ENCODE data around the gene NXN. TPM values are rescaled to one million over a fixed set of nuclear protein-coding genes. Genes with fewer than 3 reads are reported as not detected.
"Not testable (repeated sequence)": the region's sequence is repeated elsewhere in the genome, so short reads cannot be mapped to it uniquely, and the experiment has no call there.

Gene NXN
- total and polyA plus RNA-seq, 7 donors, result 33.4 to 92.5 (median 73.8) TPM

DNA sequence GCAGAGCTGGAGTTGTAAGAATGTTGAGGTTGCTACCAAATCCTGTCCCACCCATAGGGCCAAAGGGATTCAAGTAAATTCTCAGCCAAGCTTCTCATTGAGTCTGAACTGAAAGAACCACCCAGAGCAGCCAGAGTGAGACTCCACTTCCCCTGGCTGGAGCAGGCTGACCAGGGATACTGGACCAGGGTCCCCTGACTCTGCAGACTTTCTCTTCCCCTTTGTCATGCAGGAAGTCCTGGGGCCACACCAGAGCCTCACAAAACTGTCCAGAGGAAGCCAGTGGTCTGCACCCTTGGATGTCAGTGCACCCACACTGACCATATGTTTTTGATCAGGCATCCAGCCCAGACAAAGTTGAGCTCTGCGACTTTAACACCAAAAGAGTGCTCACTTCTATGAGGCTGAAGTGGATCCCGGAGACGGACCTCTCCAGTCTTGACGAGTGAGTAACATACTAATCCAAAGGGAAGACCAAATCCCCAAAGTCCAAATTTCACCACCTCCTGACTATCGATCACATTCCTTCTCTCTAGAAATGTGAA is 4.1 kb downstream of the NXN start:
- no peak for DNase-seq
- intact Hi-C loops (cut with DNase I), result loop anchor here (5.0 kb wide), 2 partner anchors 73 to 93 kb away; no protein-coding TSS in a partner anchor

DNA sequence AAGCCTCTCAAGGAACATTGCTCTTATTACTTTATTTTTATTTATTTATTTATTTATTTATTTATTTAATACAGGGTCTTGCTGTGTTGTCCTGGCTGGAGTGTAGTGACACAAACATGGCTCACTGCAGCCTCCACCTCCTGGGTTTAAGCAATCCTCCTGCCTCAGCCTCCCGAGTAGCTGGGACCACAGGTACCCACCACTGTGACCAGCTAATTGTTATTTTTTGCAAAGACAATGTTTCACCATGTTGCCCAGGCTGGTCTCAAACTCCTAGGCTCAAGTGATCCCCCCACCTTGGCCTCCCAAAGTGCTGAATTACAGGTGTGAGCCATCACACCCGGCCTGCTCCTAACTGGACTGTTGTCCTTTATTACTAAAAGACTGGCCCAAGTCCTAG is 4.8 kb downstream of the NXN start:
- not testable (repeated sequence) for H3K4me3 ChIP-seq; DNase-seq; ATAC-seq; H3K27me3 ChIP-seq (ENCODE audit: insufficient read depth in 3 of 3, low read length in 2 of 3); H3K27ac ChIP-seq; H3K9me3 ChIP-seq; H3K36me3 ChIP-seq (ENCODE audit: insufficient read depth in 1 of 2, low read depth in 1 of 2)
- intact Hi-C loops (cut with DNase I), result loop anchor here (5.0 kb wide), 2 partner anchors 72 to 92 kb away; no protein-coding TSS in a partner anchor
- 87 to 89% (median 87%) methylated on average over 2 of the region's 2 CpGs for WGBS, 3 donors
- H3K4me1 ChIP-seq, result peaks cover 36% of the 10 kb centered on the region

More for the DNA sequence above, 4.1 kb downstream of the NXN start:
- TF ChIP-seq, protein P1, sequence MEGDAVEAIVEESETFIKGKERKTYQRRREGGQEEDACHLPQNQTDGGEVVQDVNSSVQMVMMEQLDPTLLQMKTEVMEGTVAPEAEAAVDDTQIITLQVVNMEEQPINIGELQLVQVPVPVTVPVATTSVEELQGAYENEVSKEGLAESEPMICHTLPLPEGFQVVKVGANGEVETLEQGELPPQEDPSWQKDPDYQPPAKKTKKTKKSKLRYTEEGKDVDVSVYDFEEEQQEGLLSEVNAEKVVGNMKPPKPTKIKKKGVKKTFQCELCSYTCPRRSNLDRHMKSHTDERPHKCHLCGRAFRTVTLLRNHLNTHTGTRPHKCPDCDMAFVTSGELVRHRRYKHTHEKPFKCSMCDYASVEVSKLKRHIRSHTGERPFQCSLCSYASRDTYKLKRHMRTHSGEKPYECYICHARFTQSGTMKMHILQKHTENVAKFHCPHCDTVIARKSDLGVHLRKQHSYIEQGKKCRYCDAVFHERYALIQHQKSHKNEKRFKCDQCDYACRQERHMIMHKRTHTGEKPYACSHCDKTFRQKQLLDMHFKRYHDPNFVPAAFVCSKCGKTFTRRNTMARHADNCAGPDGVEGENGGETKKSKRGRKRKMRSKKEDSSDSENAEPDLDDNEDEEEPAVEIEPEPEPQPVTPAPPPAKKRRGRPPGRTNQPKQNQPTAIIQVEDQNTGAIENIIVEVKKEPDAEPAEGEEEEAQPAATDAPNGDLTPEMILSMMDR (IDR thresholded peaks at IDR 0.05), result no peak
- peak overlapping the region; percentile 22 for H3K4me3 ChIP-seq
- 50 to 58% (median 51%) methylated on average over 5 of the region's 5 CpGs for WGBS, 3 donors
- H3K9me3 ChIP-seq, result no peaks in the 10 kb centered on the region
- ATAC-seq, result no peak
- peaks cover 35% of the 10 kb centered on the region for H3K4me1 ChIP-seq
- H3K36me3 ChIP-seq (ENCODE audit: insufficient read depth in 1 of 2, low read depth in 1 of 2), result no peaks in the 10 kb centered on the region
- peak overlapping the region; percentile 51 for H3K27ac ChIP-seq
- no peaks in the 10 kb centered on the region for H3K27me3 ChIP-seq (ENCODE audit: insufficient read depth in 3 of 3, low read length in 2 of 3)

DNA sequence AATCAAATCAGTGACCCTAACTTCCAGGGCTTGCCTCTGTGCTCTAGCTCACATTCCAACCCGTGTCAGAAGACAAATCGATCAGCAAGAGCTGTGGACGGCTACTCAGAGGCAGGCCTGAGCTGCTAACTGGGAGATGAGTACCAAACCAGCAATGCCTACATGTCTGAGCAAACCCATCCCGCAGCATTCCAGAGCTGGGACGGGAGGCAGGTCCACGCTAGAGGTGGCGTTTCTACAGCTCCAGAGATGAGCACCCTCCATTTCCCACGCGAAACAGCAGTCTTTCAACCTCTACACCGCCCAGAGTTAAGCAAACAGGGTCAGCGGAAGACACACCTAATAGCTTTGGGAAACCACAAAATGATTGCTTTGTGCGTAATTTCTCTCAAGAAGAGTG is 6.5 kb downstream of the NXN start:
- Histone ChIP-seq H3K36me3 (ENCODE audit: insufficient read depth in 1 of 2, low read depth in 1 of 2) (peaks cover 0 to 3% of the 10 kb centered on the region in 2 donors), H3K4me3 (no peak overlapping the region), H3K27ac (peak overlapping the region; percentile 18), H3K27me3 (ENCODE audit: insufficient read depth in 3 of 3, low read length in 2 of 3) (no peaks in the 10 kb centered on the region), H3K4me1 (peaks cover 42% of the 10 kb centered on the region), H3K9me3 (no peaks in the 10 kb centered on the region)
- TF ChIP-seq, protein P1 (IDR thresholded peaks at IDR 0.05), result no peak
- DNase-seq (no peak), ATAC-seq (no peak)
- intact Hi-C loops (cut with DNase I), result no loop called here
- WGBS, 3 donors, result 86 to 91% (median 88%) methylated on average over 12 of the region's 12 CpGs

DNA sequence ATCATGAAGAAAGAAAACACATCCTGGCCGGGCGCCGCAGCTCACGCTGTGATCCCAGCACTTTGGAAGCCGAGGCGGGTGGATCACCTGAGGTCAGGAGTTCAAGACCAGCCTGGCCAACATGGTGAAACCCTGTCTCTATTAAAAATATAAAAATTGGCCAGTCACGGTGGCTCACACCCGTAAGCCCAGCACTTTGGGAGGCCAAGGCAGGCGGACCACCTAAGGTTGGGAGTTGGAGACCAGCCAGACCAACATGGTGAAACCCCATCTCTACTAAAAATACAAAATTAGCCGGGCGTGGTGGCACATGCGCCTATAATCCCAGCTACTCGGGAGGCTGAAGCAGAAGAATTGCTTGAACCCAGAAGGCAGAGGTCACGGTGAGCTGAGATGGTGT is 7.7 kb downstream of the NXN start:
- H3K36me3 ChIP-seq (ENCODE audit: insufficient read depth in 1 of 2, low read depth in 1 of 2); H3K4me3 ChIP-seq; DNase-seq; H3K9me3 ChIP-seq; intact Hi-C loops (cut with DNase I); H3K27ac ChIP-seq; H3K27me3 ChIP-seq (ENCODE audit: insufficient read depth in 3 of 3, low read length in 2 of 3); ATAC-seq: not testable (repeated sequence)
- WGBS, 3 donors, result 84 to 91% (median 85%) methylated on average over 14 of the region's 14 CpGs
- peaks cover 30% of the 10 kb centered on the region for H3K4me1 ChIP-seq

DNA sequence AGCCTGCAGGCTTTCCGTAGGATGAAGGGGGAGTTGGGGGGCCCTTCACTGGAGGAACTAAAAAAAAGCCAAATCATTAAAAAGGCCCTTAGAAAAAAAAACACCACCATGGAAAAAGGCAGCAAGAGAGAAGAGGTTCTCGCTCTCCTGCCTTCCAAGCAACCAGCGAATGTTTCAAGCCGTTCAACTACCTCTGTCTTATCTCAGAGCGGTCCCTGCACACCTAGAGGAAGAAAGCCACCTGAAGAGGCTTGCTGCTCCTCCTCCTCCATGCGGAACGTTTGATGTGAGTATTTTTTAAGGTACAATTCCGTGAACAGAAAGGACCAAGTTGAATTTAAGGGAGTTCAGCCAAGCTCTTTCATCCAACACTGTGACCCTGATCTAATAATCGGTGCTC is 9.2 kb downstream of the NXN start:
- Histone ChIP-seq H3K4me1 (peaks cover 22% of the 10 kb centered on the region), H3K9me3 (no peaks in the 10 kb centered on the region), H3K4me3 (peak overlapping the region; percentile 42), H3K36me3 (ENCODE audit: insufficient read depth in 1 of 2, low read depth in 1 of 2) (peaks cover 0 to 3% of the 10 kb centered on the region in 2 donors), H3K27me3 (ENCODE audit: insufficient read depth in 3 of 3, low read length in 2 of 3) (no peaks in the 10 kb centered on the region), H3K27ac (peak overlapping the region; percentile 67)
- 75 to 88% (median 79%) methylated on average over 9 of the region's 9 CpGs for WGBS, 3 donors
- intact Hi-C loops (cut with DNase I), result no loop called here
- ATAC-seq (no peak), DNase-seq (no peak)
- TF ChIP-seq, protein P1 (IDR thresholded peaks at IDR 0.05), result no peak

Data from psoas muscle (tissue), 8 donors.